PC-3 (cell line): ENCODE results near the gene PGLYRP4.

Experiments
- CTCF ChIP-seq: fragments of 300-600 bp; sonication (generic); conservative IDR thresholded peaks from 2 replicates; pipeline ENCODE4 v1.5.1; 2017; ENCODE audit warnings: antibody characterized with exemption, low read depth, mild to moderate bottlenecking, low read length
- EZH2 ChIP-seq: fragments of 300-600 bp; sonication (generic); IDR thresholded peaks from one replicate; pipeline ENCODE4 v1.6.1; 2017; ENCODE audit warnings: antibody characterized with exemption, mild to moderate bottlenecking, low read length; ENCODE audit not compliant: unreplicated experiment

- TF ChIP-seq CTCF (no peak), EZH2 (no peak)
Measured at GRCh38 chr1:153358691-153358975, 10.0 kb upstream of the PGLYRP4 start.
